Inflammatory macrophage (primary cell): ENCODE results near the gene PROSER2.
A peak's percentile ranks its signal among the peaks of the same experiment; 100 is the strongest.
"Not testable (repeated sequence)": the region's sequence is repeated elsewhere in the genome, so short reads cannot be mapped to it uniquely, and the experiment has no call there.

Experiments used
- DNase-seq, 2 donors: peaks; one replicate each; pipeline ENCODE4 v3.0.0-alpha.2; 2020 to 2022

The PROSER2 gene

DNA sequence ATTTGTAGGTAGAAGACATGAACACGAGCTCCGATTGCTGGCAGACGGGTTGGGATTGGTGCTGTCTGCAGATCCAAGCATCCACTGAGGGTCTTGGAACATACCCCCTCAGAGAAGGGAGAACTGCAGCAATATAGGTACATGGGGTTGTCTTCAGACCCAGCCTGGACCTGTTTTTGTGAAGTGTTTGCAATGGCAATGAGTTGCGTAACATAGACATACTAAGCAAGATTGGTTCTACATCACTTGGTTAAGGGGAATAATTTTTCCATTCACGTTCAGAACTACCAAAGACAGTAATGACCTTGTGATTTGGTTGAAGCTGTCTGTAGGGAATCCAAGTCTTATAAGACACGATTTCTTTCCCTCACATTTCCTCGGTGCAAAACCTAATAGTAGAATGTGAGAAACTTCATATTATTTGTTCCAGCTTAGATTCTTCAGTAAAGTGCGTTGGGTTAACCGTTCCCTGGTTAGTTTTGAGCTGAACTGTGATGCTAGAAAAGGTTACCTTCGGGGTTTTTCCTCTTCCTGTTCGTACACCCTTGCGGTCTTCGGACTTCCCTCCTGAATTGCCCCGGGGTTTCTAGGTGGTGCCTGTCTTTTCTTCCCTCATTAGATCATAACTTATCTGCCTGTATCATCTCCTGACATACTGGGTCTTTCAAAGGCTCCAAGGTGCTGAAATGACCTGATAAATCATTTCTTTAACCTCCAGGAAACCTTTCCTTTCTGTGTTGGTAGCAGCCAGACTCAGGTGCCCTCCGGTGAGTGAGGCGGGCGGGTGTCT, 14.4 kb downstream of the PROSER2 start:
- DNase-seq, result no peak

GRCh38 chr10:11838298-11838852, 15.2 kb downstream of the PROSER2 start:
- DNase-seq, result no peak

- DNase-seq, result no peak
Measured at GRCh38 chr10:11841375-11841774, 18.2 kb downstream of the PROSER2 start.

DNA sequence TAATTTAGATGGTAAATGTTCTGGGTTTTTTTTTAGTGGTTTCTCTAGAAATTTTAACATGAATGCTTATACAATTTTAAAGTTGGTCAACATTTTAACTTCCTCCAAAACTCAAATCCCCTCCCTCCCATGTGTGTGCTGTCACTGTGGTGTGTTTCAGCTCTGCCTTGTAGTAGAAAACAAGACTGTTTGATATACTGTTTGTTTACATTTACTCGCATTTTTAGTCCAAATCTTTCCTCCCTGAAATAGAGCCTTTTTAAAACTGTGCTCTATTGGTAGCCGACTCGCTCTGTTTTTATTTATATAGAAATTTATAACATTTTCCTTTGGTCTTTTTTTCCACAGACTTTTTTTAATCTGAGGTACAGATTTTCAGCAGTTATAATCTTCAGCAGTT, 19.3 kb downstream of the PROSER2 start:
- DNase-seq, result peak in 1 of 2 donors; percentile 25

GRCh38 chr10:11845113-11845512, 22.0 kb downstream of the PROSER2 start:
- DNase-seq, result no peak

GRCh38 chr10:11846542-11846941, 23.4 kb downstream of the PROSER2 start:
- DNase-seq, result no peak

DNA sequence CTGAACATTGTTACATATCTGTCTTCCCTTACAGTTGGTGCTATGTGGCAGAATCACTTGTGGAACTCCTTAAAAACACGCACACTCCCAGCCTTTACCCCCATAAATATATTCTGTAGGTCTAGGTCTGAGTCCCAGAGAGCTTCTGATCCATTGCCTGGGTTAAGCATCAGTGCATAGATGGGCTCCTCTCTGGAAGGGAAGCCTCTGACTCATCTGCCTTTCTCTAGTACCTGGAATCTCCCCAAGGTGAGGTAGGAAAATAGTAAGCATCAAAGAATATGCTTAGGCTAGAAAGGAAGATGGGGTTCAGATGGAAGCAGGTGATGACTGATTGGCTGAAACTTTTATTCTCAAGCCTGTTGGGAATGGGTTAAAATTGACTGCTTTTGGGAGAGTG, 26.1 kb downstream of the PROSER2 start:
- no peak for DNase-seq

DNA sequence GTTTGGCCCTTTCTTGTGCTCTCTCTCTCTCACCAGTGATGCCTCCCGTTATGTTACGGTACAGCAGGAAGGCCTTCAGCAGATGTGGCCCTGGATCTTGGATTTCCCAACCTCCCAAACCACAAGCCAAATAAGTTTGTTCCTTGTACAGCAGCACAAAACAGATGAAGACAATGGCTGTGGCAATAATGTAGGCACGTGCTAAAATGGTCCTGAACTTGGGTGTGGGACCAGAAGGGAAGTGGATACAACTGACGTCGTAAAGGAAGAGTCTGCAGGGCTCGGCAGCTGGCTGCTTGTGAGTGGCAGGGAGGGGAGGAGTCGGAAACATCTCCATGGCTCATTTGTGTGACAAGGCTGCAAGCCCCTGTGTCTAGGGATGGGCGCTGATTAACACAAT, 26.8 kb downstream of the PROSER2 start:
- DNase-seq, result peak; percentile 91 to 97

- DNase-seq, result no peak
Measured at GRCh38 chr10:11851910-11852309, 28.8 kb downstream of the PROSER2 start.

GRCh38 chr10:11852637-11853036, 29.5 kb downstream of the PROSER2 start:
- DNase-seq, result not testable (repeated sequence)

DNA sequence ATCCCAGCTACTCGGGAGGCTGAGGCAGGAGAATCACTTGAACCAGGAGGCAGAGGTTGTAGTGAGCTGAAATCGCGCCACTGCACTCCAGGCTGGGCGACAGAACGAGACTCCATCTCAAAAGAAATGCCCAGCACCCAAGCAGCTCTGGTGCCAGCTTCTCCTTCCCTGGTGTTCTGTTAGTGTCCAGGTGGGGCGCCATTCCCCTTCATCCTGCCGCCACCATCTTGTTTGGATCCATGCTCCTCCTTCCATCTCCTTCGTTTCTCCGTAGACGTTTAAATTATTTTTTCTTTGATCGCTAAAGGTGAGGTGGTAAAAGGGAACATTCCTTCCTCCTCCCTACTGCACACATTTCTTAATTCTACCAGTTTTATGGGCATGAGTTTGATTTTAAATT, 30.3 kb downstream of the PROSER2 start:
- no peak for DNase-seq

DNA sequence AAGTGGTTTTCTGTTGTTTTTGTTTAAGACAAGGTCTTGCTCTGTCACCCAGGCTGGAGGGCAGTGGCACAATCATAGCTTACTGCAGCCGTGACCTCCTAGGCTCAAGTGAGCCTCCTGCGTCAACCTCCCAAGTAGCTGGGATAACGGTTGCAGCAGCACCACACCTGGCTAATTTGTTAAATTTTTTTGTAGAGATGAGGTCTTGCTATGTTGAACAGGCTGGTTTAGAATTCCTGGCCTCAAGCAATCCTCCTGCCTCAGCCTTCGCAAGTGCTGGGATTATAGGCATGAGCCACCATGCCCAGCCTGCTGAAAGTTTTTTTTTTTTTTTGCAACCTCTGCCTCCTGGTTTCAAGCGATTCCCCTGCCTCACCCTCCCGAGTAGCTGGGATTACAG, 31.1 kb downstream of the PROSER2 start:
- no peak for DNase-seq

DNA sequence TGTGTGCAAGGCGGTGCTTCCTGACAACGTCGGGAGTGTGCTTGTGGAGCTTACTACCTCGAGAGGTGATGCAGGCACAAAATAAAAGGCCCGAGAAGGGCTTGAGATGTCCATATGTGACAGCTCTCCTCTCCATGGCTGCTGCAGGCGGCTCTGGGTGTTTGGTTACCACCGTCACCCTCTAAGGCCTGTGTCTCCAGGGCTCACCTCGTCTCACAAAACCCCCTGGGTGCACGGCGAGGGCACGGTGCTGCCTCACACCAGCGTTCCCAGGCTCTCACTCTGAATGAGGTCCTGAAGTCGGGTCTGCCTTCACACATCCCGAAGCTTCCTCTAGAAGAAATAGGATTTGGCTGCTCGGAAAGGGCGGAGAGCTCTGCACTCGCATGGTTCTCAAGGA, 32.9 kb downstream of the PROSER2 start:
- no peak for DNase-seq

DNA sequence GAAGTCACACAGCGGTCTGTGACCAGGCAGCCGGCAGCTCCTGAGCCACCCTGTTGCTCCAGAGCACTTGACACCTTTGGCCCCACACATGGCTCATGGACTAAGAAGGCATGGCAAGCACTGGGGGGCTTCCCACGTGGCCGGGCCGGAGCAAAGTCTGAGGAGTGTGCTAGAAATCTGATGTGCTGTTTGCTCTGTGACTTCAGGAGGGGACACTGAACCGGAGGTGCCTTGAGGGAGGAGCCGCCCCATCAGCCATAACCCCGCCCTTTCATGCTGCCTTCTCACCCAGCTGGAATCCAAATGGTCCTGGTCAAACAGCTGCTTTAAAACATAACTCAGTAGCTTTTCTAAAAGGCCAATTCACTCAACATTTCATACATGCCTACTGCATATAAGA, 33.5 kb downstream of the PROSER2 start:
- no peak for DNase-seq

- no peak for DNase-seq
Measured at GRCh38 chr10:11858093-11858492, 34.9 kb downstream of the PROSER2 start.

DNA sequence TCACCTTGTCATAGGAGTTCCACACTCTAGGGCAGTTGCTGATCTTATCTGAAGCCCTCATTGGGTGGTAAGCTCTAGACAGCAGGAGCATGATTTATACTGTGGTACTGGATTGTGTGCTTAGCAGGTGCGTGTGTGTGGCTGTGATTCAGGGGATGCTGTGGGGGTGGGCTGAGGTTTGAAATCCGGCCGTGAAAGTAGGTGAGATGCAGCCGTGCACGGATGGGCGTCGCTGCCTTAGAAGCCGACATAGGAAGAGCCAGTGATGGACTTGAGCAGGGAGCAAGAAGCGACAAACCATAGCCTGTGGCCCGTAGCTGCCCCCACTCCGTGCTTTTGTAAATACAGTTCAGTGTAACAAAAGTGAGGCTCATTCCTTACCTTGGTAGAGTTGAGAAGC, 38.2 kb downstream of the PROSER2 start:
- DNase-seq, result no peak

GRCh38 chr10:11861811-11862428, 38.8 kb downstream of the PROSER2 start:
- DNase-seq, result no peak

GRCh38 chr10:11863353-11864109, 40.4 kb downstream of the PROSER2 start:
- DNase-seq, result no peak

DNA sequence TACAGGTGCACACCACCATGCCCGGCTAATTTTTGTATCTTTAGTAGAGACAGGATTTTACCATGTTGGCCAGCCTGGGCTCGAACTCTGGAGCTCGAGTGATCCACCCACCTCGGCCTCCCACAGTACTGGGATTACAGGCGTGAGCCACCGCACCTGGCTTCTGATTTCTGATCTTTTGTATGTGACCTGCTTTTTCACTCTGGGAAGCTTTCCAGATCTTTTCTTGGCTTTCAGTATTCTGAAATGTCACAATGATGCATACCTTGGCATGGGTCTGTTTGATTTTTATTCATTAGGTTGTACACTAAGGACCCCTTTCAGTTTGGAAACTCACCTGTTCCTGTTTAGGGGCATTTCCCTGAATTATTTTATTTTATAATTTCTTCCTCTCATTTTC, 41.6 kb downstream of the PROSER2 start:
- DNase-seq, result no peak

DNA sequence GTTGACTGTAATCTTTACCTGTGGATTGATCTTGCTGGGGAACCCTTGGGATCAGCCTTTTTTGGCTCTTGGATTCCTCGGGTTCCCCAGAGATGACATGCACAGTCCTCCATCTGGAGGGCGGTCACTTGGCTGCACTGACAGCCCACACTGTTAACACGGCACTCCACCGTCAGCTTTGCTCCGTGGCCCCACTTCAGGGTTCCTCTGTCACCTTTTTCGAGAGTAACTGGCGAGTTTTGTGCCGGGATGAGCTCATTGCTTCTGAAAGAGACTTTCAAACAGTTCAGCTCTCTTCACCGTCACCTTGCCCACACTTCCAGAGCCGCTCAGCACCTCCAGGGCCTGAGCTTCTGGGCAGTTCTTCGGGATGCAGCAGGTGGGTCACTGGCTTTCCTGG, 42.4 kb downstream of the PROSER2 start:
- DNase-seq, result no peak

DNA sequence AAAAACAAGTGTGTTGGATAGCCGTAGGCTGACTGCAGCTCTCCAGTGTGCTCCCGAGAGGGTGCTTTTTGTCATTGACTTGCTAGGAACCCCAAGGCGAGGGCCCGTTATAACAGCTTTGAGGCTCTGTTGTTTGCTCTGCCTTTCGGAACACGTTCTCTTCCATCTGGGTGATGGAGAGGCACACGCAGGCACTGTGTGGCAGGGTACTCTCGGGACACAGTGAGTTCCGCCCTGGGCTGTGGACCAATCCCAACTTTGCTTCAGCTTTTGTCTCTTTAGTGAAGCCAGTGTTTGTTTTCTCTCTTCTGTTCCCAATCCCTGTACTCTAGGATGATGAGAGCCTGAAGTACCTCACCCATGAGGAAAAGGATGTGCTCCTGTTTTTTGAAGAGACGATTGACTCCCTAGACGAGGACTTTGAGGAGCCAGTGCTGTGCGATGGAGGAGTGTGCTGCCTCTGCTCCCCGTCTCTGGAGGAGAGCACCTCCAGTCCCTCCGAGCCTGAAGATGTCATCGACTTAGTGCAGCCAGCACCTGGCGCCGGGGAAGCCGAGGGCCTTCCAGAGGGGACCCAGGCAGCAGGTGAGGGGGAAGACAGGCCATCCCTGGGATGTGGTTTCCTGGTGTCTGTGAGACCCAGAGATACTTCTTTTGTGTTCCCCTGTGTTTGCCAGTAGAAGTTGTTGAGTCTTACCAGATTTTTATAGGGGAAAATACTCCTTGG, 43.2 kb downstream of the PROSER2 start:
- no peak for DNase-seq

GRCh38 chr10:11869219-11869618, 46.1 kb downstream of the PROSER2 start:
- no peak for DNase-seq
